Measurements from ENCODE around the gene FAXC.

DNA sequence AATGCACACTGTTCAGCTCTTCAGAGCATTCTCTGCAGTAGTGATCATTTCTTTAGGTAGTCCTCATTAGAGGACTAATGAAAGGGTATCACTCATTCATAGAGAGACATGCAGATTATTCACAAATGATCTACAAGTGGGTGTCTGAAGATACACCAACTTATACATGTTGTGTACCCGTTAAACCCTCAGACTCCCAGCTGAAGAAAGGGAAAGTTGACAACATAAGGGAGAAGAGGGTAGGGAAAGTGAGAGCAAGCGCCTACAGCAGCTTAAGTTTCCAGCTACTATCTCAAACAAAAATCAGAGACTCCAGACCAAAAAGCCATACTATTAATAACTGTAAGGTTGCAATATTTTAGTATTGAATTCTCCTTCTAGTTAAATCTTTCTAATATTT lies 37.1 kb downstream of the FAXC start:
- TF ChIP-seq TAF1 (IDR thresholded peaks at IDR 0.05; ENCODE audit: low read depth), result no peak
- TF ChIP-seq, protein P1, sequence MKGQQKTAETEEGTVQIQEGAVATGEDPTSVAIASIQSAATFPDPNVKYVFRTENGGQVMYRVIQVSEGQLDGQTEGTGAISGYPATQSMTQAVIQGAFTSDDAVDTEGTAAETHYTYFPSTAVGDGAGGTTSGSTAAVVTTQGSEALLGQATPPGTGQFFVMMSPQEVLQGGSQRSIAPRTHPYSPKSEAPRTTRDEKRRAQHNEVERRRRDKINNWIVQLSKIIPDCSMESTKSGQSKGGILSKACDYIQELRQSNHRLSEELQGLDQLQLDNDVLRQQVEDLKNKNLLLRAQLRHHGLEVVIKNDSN (IDR thresholded peaks at IDR 0.05), result no peak
- TF ChIP-seq YY1 (IDR thresholded peaks at IDR 0.05; ENCODE audit: low read depth), result no peak
- TF ChIP-seq, protein P2, sequence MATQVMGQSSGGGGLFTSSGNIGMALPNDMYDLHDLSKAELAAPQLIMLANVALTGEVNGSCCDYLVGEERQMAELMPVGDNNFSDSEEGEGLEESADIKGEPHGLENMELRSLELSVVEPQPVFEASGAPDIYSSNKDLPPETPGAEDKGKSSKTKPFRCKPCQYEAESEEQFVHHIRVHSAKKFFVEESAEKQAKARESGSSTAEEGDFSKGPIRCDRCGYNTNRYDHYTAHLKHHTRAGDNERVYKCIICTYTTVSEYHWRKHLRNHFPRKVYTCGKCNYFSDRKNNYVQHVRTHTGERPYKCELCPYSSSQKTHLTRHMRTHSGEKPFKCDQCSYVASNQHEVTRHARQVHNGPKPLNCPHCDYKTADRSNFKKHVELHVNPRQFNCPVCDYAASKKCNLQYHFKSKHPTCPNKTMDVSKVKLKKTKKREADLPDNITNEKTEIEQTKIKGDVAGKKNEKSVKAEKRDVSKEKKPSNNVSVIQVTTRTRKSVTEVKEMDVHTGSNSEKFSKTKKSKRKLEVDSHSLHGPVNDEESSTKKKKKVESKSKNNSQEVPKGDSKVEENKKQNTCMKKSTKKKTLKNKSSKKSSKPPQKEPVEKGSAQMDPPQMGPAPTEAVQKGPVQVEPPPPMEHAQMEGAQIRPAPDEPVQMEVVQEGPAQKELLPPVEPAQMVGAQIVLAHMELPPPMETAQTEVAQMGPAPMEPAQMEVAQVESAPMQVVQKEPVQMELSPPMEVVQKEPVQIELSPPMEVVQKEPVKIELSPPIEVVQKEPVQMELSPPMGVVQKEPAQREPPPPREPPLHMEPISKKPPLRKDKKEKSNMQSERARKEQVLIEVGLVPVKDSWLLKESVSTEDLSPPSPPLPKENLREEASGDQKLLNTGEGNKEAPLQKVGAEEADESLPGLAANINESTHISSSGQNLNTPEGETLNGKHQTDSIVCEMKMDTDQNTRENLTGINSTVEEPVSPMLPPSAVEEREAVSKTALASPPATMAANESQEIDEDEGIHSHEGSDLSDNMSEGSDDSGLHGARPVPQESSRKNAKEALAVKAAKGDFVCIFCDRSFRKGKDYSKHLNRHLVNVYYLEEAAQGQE (IDR thresholded peaks at IDR 0.05; ENCODE audit: low read depth), result no peak
- TF ChIP-seq TEAD4 (IDR thresholded peaks at IDR 0.05), result no peak
- TF ChIP-seq TCF12 (IDR thresholded peaks at IDR 0.05; ENCODE audit: low read depth), result no peak
- TF ChIP-seq EP300 (IDR thresholded peaks at IDR 0.05; ENCODE audit: borderline replicate concordance), result no peak
- no peak for TF ChIP-seq RAD21 (IDR thresholded peaks at IDR 0.05; ENCODE audit: low read depth)
- TF ChIP-seq, protein P3, sequence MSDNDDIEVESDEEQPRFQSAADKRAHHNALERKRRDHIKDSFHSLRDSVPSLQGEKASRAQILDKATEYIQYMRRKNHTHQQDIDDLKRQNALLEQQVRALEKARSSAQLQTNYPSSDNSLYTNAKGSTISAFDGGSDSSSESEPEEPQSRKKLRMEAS (IDR thresholded peaks at IDR 0.05), result no peak
- no peak for TF ChIP-seq NFIC (IDR thresholded peaks at IDR 0.05)
- TF ChIP-seq EGR1 (IDR thresholded peaks at IDR 0.05), result no peak
- no peak for TF ChIP-seq FOXM1 (IDR thresholded peaks at IDR 0.05; ENCODE audit: borderline replicate concordance, low read depth)

Data from Ishikawa (cell line).